Breast epithelium (tissue), 3 donors: Measurements from ENCODE around the gene ACTR10.

Source experiments
- CTCF ChIP-seq, 3 donors: fragments of 450-650 bp; IDR thresholded peaks; one replicate each; pipeline ENCODE4 v1.5.1; 2016 to 2017; ENCODE audit warnings: antibody characterized with exemption in 3 of 3, mild to moderate bottlenecking in 3 of 3, moderate library complexity in 3 of 3
- POLR2A ChIP-seq: fragments of 450-650 bp; IDR thresholded peaks from one replicate; pipeline ENCODE4 v1.6.1; 2016; ENCODE audit warnings: antibody characterized with exemption, mild to moderate bottlenecking, moderate library complexity
- POLR2AphosphoS5 ChIP-seq, 3 donors: sonication (generic); formaldehyde crosslinking; IDR thresholded peaks; one replicate each; pipeline ENCODE4 v1.6.1; 2017; ENCODE audit warnings: antibody characterized with exemption in 3 of 3

DNA sequence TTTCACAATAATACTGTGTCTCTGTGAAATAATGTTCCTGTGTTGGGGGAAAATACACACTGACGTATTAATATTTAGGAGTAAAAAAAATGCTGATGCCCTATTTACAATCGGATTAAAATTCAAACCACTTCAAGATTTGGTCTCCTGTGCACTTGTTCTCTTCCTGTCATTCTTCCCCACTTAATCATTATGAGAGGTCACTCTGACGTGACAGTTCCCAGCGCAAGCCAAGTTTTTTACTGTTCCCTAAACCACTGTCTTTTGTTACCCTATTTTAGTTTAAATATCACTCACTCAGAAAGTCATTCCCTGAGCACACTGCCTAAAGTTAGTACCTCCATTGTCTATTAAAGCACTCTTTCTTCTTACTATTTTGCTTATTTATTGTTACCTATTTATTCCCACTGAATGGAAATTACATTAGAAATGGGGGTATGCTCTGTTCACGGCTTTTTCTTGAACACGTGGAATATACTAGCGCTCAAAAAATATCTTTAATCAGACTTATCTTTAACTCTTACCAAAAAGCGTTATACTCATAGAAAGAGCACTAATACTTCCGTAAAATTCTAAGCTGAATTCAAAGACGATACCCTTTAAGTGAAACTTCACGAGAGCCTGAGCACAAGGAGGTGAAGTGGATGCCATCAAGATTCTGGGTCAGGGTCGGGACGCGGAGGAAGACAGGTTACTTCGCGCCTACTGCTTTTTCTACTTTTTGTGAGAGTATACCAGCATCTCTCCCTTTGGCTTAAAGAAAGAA lies 44.0 kb downstream of the ACTR10 start:
- TF ChIP-seq CTCF (IDR thresholded peaks at IDR 0.05) (no peak), POLR2A (no peak), POLR2AphosphoS5 (IDR thresholded peaks at IDR 0.05) (no peak)
